Esophagus squamous epithelium (tissue), 5 donors: ENCODE measurements around the gene TMEM72. TPM values are rescaled to one million over a fixed set of nuclear protein-coding genes. Genes with fewer than 3 reads are reported as not detected.

Experiments
- DNase-seq: peaks from one replicate; lab custom pipeline; 2025; lab: John Stamatoyannopoulos, UW
- H3K27ac ChIP-seq, 4 donors: fragments of 200-600 bp; sonication (generic); one replicate each; pipeline ENCODE4 v1.5.1; 2016 to 2019; ENCODE audit warnings: mild to moderate bottlenecking in 1 of 4
- H3K27me3 ChIP-seq, 4 donors: fragments of 200-600 bp; sonication (generic); 1 replicate in 3 of 4; 2 replicates in 1 of 4; pipeline versions ENCODE4 v1.5.1 to v1.6.0; 2017 to 2021; ENCODE audit warnings: antibody characterized with exemption in 1 of 4
- H3K36me3 ChIP-seq, 3 donors: fragments of 200-600 bp; sonication (generic); one replicate each; pipeline ENCODE4 v1.5.1; 2016 to 2019
- H3K4me1 ChIP-seq, 3 donors: fragments of 200-600 bp; sonication (generic); one replicate each; pipeline ENCODE4 v1.5.1; 2017 to 2019
- H3K4me3 ChIP-seq, 4 donors: fragments of 200-600 bp; sonication (generic); 1 replicate in 3 of 4; 2 replicates in 1 of 4; pipeline ENCODE4 v1.5.1; 2016 to 2019; ENCODE audit warnings: mild to moderate bottlenecking in 2 of 4, moderate library complexity in 1 of 4
- H3K9me3 ChIP-seq, 3 donors: fragments of 200-600 bp; sonication (generic); one replicate each; pipeline ENCODE4 v1.5.1; 2016 to 2019
- CTCF ChIP-seq, 6 experiments: fragments of 450-650 bp in 4 of 6; fragments of 200-600 bp in 2 of 6; sonication (generic) in 2 of 6; IDR thresholded peaks; one replicate each; pipeline ENCODE4 v1.5.1; 2016 to 2019; ENCODE audit warnings: antibody characterized with exemption in 6 of 6, mild to moderate bottlenecking in 4 of 6, moderate library complexity in 4 of 6
- POLR2A ChIP-seq, 4 donors: fragments of 450-650 bp; IDR thresholded peaks; one replicate each; pipeline ENCODE4 v1.6.1; 2017; ENCODE audit warnings: antibody characterized with exemption in 4 of 4, mild to moderate bottlenecking in 4 of 4, moderate library complexity in 3 of 4
- WGBS, 2 donors: methylation state at CpG; one replicate each; pipeline ENCODE4 v1.1.5; 2018; 5-methylcytosine and 5-hydroxymethylcytosine counted together
- intact Hi-C: fragments of 100-400 bp; cut with DNase I; formaldehyde crosslinking; loops from one replicate; pipeline ENCODE4 v1.15.0; 2022
- total RNA-seq, 4 donors: library from RNA; depleted of rRNA; stranded (reverse); fragments of >200 nt; gene quantifications; one replicate each; pipeline ENCODE4 v1.1.0, GENCODE V29; 2016
- donor health status: DM: yes; HTN: yes; CAD: no.

Gene TMEM72
- total RNA-seq, 4 donors from 2014 or later: not detected

- Histone ChIP-seq H3K4me3 (no peak overlapping the region), H3K36me3 (no peaks in the 10 kb centered on the region), H3K27me3 (no peaks in the 10 kb centered on the region), H3K4me1 (peaks cover 0 to 12% (median 3%) of the 10 kb centered on the region in 3 donors), H3K27ac (no peak overlapping the region), H3K9me3 (no peaks in the 10 kb centered on the region)
- TF ChIP-seq CTCF (IDR thresholded peaks at IDR 0.05) (no peak), POLR2A (IDR thresholded peaks at IDR 0.05) (no peak)
- intact Hi-C loops: loop anchor here (5.0 kb wide), 1 partner anchor 43 kb away; no protein-coding TSS in a partner anchor
- DNase-seq: no peak
- WGBS, 2 donors: 65 to 82% methylated on average over 4 to 8 of the region's 8 CpGs
Measured at GRCh38 chr10:44929356-44930255, 18.5 kb downstream of the TMEM72 start.

- H3K27ac ChIP-seq: no peak overlapping the region
- 68 to 78% methylated on average over 2 to 4 of the region's 4 CpGs for WGBS, 2 donors
- peaks cover 0 to 23% (median 10%) of the 10 kb centered on the region in 3 donors for H3K4me1 ChIP-seq
- no peak overlapping the region for H3K4me3 ChIP-seq
- intact Hi-C loops: loop anchor here (5.0 kb wide), 1 partner anchor 41 kb away; no protein-coding TSS in a partner anchor
- DNase-seq: no peak
- H3K27me3 ChIP-seq: no peaks in the 10 kb centered on the region
- H3K9me3 ChIP-seq: no peaks in the 10 kb centered on the region
- no peaks in the 10 kb centered on the region for H3K36me3 ChIP-seq
- TF ChIP-seq POLR2A (IDR thresholded peaks at IDR 0.05): no peak
- no peak for TF ChIP-seq CTCF (IDR thresholded peaks at IDR 0.05)
Measured at GRCh38 chr10:44930904-44931620, 19.9 kb downstream of the TMEM72 start.

- H3K4me1 ChIP-seq: peaks cover 0 to 25% (median 10%) of the 10 kb centered on the region in 3 donors
- H3K27ac ChIP-seq: no peak overlapping the region
- DNase-seq: no peak
- no peaks in the 10 kb centered on the region for H3K27me3 ChIP-seq
- H3K4me3 ChIP-seq: no peak overlapping the region
- intact Hi-C loops: loop anchor here (5.0 kb wide), 1 partner anchor 40 kb away; no protein-coding TSS in a partner anchor
- no peak for TF ChIP-seq POLR2A (IDR thresholded peaks at IDR 0.05)
- no peak for TF ChIP-seq CTCF (IDR thresholded peaks at IDR 0.05)
- no peaks in the 10 kb centered on the region for H3K36me3 ChIP-seq
- 86 to 88% methylated on average over 1 to 7 of the region's 10 CpGs for WGBS, 2 donors
- H3K9me3 ChIP-seq: no peaks in the 10 kb centered on the region
Measured at GRCh38 chr10:44931621-44932516, 20.7 kb downstream of the TMEM72 start.

- TF ChIP-seq CTCF (IDR thresholded peaks at IDR 0.05) (peak; percentile 83 to 95 (median 90)), POLR2A (IDR thresholded peaks at IDR 0.05) (no peak)
- intact Hi-C loops: loop anchor here (5.0 kb wide), 1 partner anchor 40 kb away; no protein-coding TSS in a partner anchor
- peaks cover 0 to 25% (median 10%) of the 10 kb centered on the region in 3 donors for H3K4me1 ChIP-seq
- WGBS, 2 donors: 50 to 59% methylated on average over 2 to 3 of the region's 10 CpGs
- peak; percentile 43 for DNase-seq
- no peaks in the 10 kb centered on the region for H3K27me3 ChIP-seq
- no peaks in the 10 kb centered on the region for H3K36me3 ChIP-seq
- H3K4me3 ChIP-seq: no peak overlapping the region
- H3K9me3 ChIP-seq: no peaks in the 10 kb centered on the region
- H3K27ac ChIP-seq: no peak overlapping the region
Measured at GRCh38 chr10:44932517-44933450, 21.6 kb downstream of the TMEM72 start.
